Cardiac muscle cell (in vitro differentiated cells and primary cell): ENCODE data around the gene NEMP1. TPM values are rescaled to one million over a fixed set of nuclear protein-coding genes. Genes with fewer than 3 reads are reported as not detected.

ENCODE experiments used
- DNase-seq, 2 donors: peaks; one replicate each; pipeline versions ENCODE4 v3.0.0 to v3.0.0-alpha.2; 2010 to 2017; ENCODE audit warnings: low read depth in 1 of 2, low spot score in 1 of 2
- H3K27ac ChIP-seq: fragments of 200-600 bp; sonication (generic); 2 replicates; pipeline ENCODE4 v1.5.1; 2016
- H3K27me3 ChIP-seq: fragments of 200-600 bp; sonication (generic); 2 replicates; pipeline ENCODE4 v1.6.0; 2016; ENCODE audit warnings: control low read depth
- H3K36me3 ChIP-seq: fragments of 200-600 bp; sonication (generic); 2 replicates; pipeline ENCODE4 v1.5.1; 2016; ENCODE audit warnings: control low read depth
- H3K4me1 ChIP-seq: fragments of 200-600 bp; sonication (generic); 2 replicates; pipeline ENCODE4 v1.8.1; 2017; ENCODE audit warnings: low read depth, mild to moderate bottlenecking, mixed run types
- H3K4me3 ChIP-seq: fragments of 200-600 bp; sonication (generic); 2 replicates; pipeline ENCODE4 v1.5.1; 2016; ENCODE audit warnings: mild to moderate bottlenecking
- H3K9me3 ChIP-seq: fragments of 200-600 bp; sonication (generic); 2 replicates; pipeline ENCODE4 v1.5.1; 2017; ENCODE audit warnings: low read depth, mild to moderate bottlenecking, control low read depth
- CTCF ChIP-seq: IDR thresholded peaks from 2 replicates; pipeline ENCODE4 v1.5.1; 2012; ENCODE audit warnings: low read depth, mild to moderate bottlenecking, low read length
- polyA plus RNA-seq: library from polyadenylated mRNA; unstranded; fragments of >200 nt; fragmentation: Nextera tagmentation; extraction: Ambion mirVana; gene quantifications from 2 replicates; pipeline ENCODE4 v1.2.1, GENCODE V29; 2016
- total RNA-seq: library from RNA; depleted of rRNA; stranded (reverse); fragments of >200 nt; gene quantifications from 2 replicates; pipeline ENCODE4 v1.2.3, GENCODE V29; 2016

NEMP1 gene
- total and polyA plus RNA-seq, 2 experiments from 2014 or later = 5.8 to 8.8 TPM

- DNase-seq = no peak
- TF ChIP-seq CTCF = no peak
- no peak overlapping the region for H3K4me3 ChIP-seq
- peak overlapping the region; percentile 57 for H3K27ac ChIP-seq
- H3K9me3 ChIP-seq = no peaks in the 10 kb centered on the region
- peaks cover 5% of the 10 kb centered on the region for H3K4me1 ChIP-seq
- no peaks in the 10 kb centered on the region for H3K27me3 ChIP-seq
- no peaks in the 10 kb centered on the region for H3K36me3 ChIP-seq
Measured at GRCh38 chr12:57101892-57102695, 23.5 kb upstream of the NEMP1 start.

GRCh38 chr12:57099766-57100165 is 21.2 kb upstream of the NEMP1 start:
- TF ChIP-seq CTCF = no peak
- no peak overlapping the region for H3K4me3 ChIP-seq
- peaks cover 4% of the 10 kb centered on the region for H3K36me3 ChIP-seq
- H3K27ac ChIP-seq = no peak overlapping the region
- no peak for DNase-seq
- H3K9me3 ChIP-seq = no peaks in the 10 kb centered on the region
- peaks cover 5% of the 10 kb centered on the region for H3K4me1 ChIP-seq
- H3K27me3 ChIP-seq = no peaks in the 10 kb centered on the region

- TF ChIP-seq CTCF = no peak
- no peak for DNase-seq
- H3K27ac ChIP-seq = no peak overlapping the region
Measured at GRCh38 chr12:57099047-57099714, 20.6 kb upstream of the NEMP1 start.

GRCh38 chr12:57098546-57098945 is 20.0 kb upstream of the NEMP1 start:
- peaks cover 7% of the 10 kb centered on the region for H3K36me3 ChIP-seq
- H3K27me3 ChIP-seq = no peaks in the 10 kb centered on the region
- TF ChIP-seq CTCF = no peak
- DNase-seq = no peak
- H3K4me1 ChIP-seq = peaks cover 7% of the 10 kb centered on the region
- H3K9me3 ChIP-seq = no peaks in the 10 kb centered on the region
- no peak overlapping the region for H3K27ac ChIP-seq
- H3K4me3 ChIP-seq = no peak overlapping the region

More at GRCh38 chr12:57099047-57099714, 20.6 kb upstream of the NEMP1 start:
- peaks cover 5% of the 10 kb centered on the region for H3K4me1 ChIP-seq
- no peak overlapping the region for H3K4me3 ChIP-seq
- H3K9me3 ChIP-seq = no peaks in the 10 kb centered on the region
- H3K27me3 ChIP-seq = no peaks in the 10 kb centered on the region
- H3K36me3 ChIP-seq = peaks cover 7% of the 10 kb centered on the region

GRCh38 chr12:57097554-57097835 is 18.9 kb upstream of the NEMP1 start:
- H3K36me3 ChIP-seq = peaks cover 7% of the 10 kb centered on the region
- no peak for TF ChIP-seq CTCF
- peaks cover 7% of the 10 kb centered on the region for H3K4me1 ChIP-seq
- H3K27ac ChIP-seq = no peak overlapping the region
- no peak overlapping the region for H3K4me3 ChIP-seq
- H3K27me3 ChIP-seq = no peaks in the 10 kb centered on the region
- H3K9me3 ChIP-seq = no peaks in the 10 kb centered on the region
- DNase-seq = no peak
